ACC112 (cell line): ENCODE measurements around the gene TCF7L1.
A peak's percentile ranks its signal among the peaks of the same experiment; 100 is the strongest.

Experiments used
- H2AFZ ChIP-seq: fragments of 200-600 bp; sonication (generic); one replicate; pipeline ENCODE4 v1.6.0; 2017; ENCODE audit warnings: antibody characterized with exemption, low read length; ENCODE audit not compliant: unreplicated experiment
- H3K27ac ChIP-seq: fragments of 200-600 bp; sonication (generic); 2 replicates; pipeline ENCODE4 v1.5.1; 2014; ENCODE audit warnings: low read depth, mild to moderate bottlenecking, antibody characterized with exemption, low read length, moderate library complexity
- H3K27me3 ChIP-seq: fragments of 200-600 bp; sonication (generic); 2 replicates; pipeline ENCODE4 v1.6.1; 2014; ENCODE audit warnings: mild to moderate bottlenecking, antibody characterized with exemption, low read length, moderate library complexity, mixed read lengths; ENCODE audit not compliant: insufficient read depth
- H3K36me3 ChIP-seq: fragments of 200-600 bp; sonication (generic); 2 replicates; pipeline ENCODE4 v1.6.1; 2016; ENCODE audit warnings: mild to moderate bottlenecking, antibody characterized with exemption, low read length, moderate library complexity, mixed read lengths; ENCODE audit not compliant: insufficient read depth
- H3K4me1 ChIP-seq: fragments of 200-600 bp; sonication (generic); one replicate; pipeline ENCODE4 v1.6.1; 2016; ENCODE audit warnings: low read length, mixed read lengths; ENCODE audit not compliant: insufficient read depth, unreplicated experiment, control insufficient read depth
- H3K4me3 ChIP-seq: fragments of 200-600 bp; sonication (generic); 2 replicates; pipeline ENCODE4 v1.5.1; 2014; ENCODE audit warnings: mild to moderate bottlenecking, low read depth, low read length
- H3K79me2 ChIP-seq: fragments of 200-600 bp; sonication (generic); one replicate; pipeline ENCODE4 v1.6.0; 2016; ENCODE audit warnings: low read length; ENCODE audit not compliant: control insufficient read depth, unreplicated experiment, insufficient read depth

The TCF7L1 gene

GRCh38 chr2:85265304-85265703, 132.1 kb downstream of the TCF7L1 start:
- no peak overlapping the region for H3K4me3 ChIP-seq
- peaks cover 12% of the 10 kb centered on the region for H3K4me1 ChIP-seq
- H3K27ac ChIP-seq = no peak overlapping the region
- H3K79me2 ChIP-seq = no peaks in the 10 kb centered on the region
- H3K36me3 ChIP-seq = no peaks in the 10 kb centered on the region
- no peak overlapping the region for H2AFZ ChIP-seq
- H3K27me3 ChIP-seq = no peaks in the 10 kb centered on the region

GRCh38 chr2:85266146-85267041, 133.2 kb downstream of the TCF7L1 start:
- no peaks in the 10 kb centered on the region for H3K79me2 ChIP-seq

GRCh38 chr2:85269959-85270358, 136.8 kb downstream of the TCF7L1 start:
- H3K4me1 ChIP-seq = peaks cover 8% of the 10 kb centered on the region
- no peaks in the 10 kb centered on the region for H3K27me3 ChIP-seq
- H3K79me2 ChIP-seq = no peaks in the 10 kb centered on the region
- H3K36me3 ChIP-seq = no peaks in the 10 kb centered on the region
- no peak overlapping the region for H3K27ac ChIP-seq
- no peak overlapping the region for H3K4me3 ChIP-seq
- H2AFZ ChIP-seq = no peak overlapping the region

More at GRCh38 chr2:85266146-85267041, 133.2 kb downstream of the TCF7L1 start:
- Histone ChIP-seq H2AFZ (no peak overlapping the region), H3K36me3 (no peaks in the 10 kb centered on the region), H3K27me3 (no peaks in the 10 kb centered on the region), H3K4me1 (peaks cover 12% of the 10 kb centered on the region), H3K27ac (no peak overlapping the region), H3K4me3 (no peak overlapping the region)

- H3K27ac ChIP-seq = no peak overlapping the region
- peaks cover 19% of the 10 kb centered on the region for H3K4me1 ChIP-seq
- H3K27me3 ChIP-seq = no peaks in the 10 kb centered on the region
- no peaks in the 10 kb centered on the region for H3K36me3 ChIP-seq
- no peak overlapping the region for H2AFZ ChIP-seq
- no peaks in the 10 kb centered on the region for H3K79me2 ChIP-seq
- H3K4me3 ChIP-seq = no peak overlapping the region
Observed at GRCh38 chr2:85272357-85272756, 139.2 kb downstream of the TCF7L1 start.

GRCh38 chr2:85273738-85274731, 140.8 kb downstream of the TCF7L1 start:
- no peaks in the 10 kb centered on the region for H3K36me3 ChIP-seq
- no peak overlapping the region for H3K27ac ChIP-seq
- no peaks in the 10 kb centered on the region for H3K27me3 ChIP-seq
- no peak overlapping the region for H2AFZ ChIP-seq
- H3K4me1 ChIP-seq = peaks cover 36% of the 10 kb centered on the region
- no peak overlapping the region for H3K4me3 ChIP-seq
- no peaks in the 10 kb centered on the region for H3K79me2 ChIP-seq

- Histone ChIP-seq H3K36me3 (no peaks in the 10 kb centered on the region), H3K27ac (peak overlapping the region; percentile 46), H3K27me3 (no peaks in the 10 kb centered on the region), H2AFZ (peak overlapping the region; percentile 84), H3K79me2 (no peaks in the 10 kb centered on the region), H3K4me3 (peak overlapping the region; percentile 80), H3K4me1 (peaks cover 32% of the 10 kb centered on the region)
Observed at GRCh38 chr2:85275984-85276540, 142.9 kb downstream of the TCF7L1 start.

- no peaks in the 10 kb centered on the region for H3K27me3 ChIP-seq
- H2AFZ ChIP-seq = peak overlapping the region; percentile 84
- peaks cover 32% of the 10 kb centered on the region for H3K4me1 ChIP-seq
- peak overlapping the region; percentile 80 for H3K4me3 ChIP-seq
- peak overlapping the region; percentile 46; the same call in 1 of the 2 replicates for H3K27ac ChIP-seq
- H3K36me3 ChIP-seq = no peaks in the 10 kb centered on the region
- H3K79me2 ChIP-seq = no peaks in the 10 kb centered on the region
Observed at GRCh38 chr2:85276571-85277118, 143.5 kb downstream of the TCF7L1 start.

GRCh38 chr2:85277416-85278158, 144.4 kb downstream of the TCF7L1 start:
- no peaks in the 10 kb centered on the region for H3K79me2 ChIP-seq
- H3K4me3 ChIP-seq = peak overlapping the region; percentile 36; the same call in 1 of the 2 replicates
- H2AFZ ChIP-seq = no peak overlapping the region
- H3K27ac ChIP-seq = no peak overlapping the region
- H3K4me1 ChIP-seq = peaks cover 32% of the 10 kb centered on the region
- no peaks in the 10 kb centered on the region for H3K36me3 ChIP-seq
- no peaks in the 10 kb centered on the region for H3K27me3 ChIP-seq

GRCh38 chr2:85278361-85278760, 145.2 kb downstream of the TCF7L1 start:
- H3K36me3 ChIP-seq = no peaks in the 10 kb centered on the region
- H3K79me2 ChIP-seq = no peaks in the 10 kb centered on the region
- H3K4me1 ChIP-seq = peaks cover 32% of the 10 kb centered on the region
- H3K27me3 ChIP-seq = no peaks in the 10 kb centered on the region
- no peak overlapping the region for H3K27ac ChIP-seq
- H2AFZ ChIP-seq = no peak overlapping the region
- H3K4me3 ChIP-seq = peak overlapping the region; percentile 36; the same call in 1 of the 2 replicates
